Uterus (tissue), 4 donors: ENCODE data around the gene DENND5B. TPM values are rescaled to one million over a fixed set of nuclear protein-coding genes. Genes with fewer than 3 reads are reported as not detected.

Experiments used
- DNase-seq, 2 donors: peaks; one replicate each; pipeline ENCODE4 v3.0.0-alpha.2; 2019 to 2020
- H3K27ac ChIP-seq, 2 donors: fragments of 200-600 bp; sonication (generic); 1 replicate in 1 of 2; 2 replicates in 1 of 2; pipeline ENCODE4 v1.5.1; 2016 to 2018
- H3K27me3 ChIP-seq, 2 donors: fragments of 200-600 bp; sonication (generic); one replicate each; pipeline ENCODE4 v1.5.1; 2018 to 2019; ENCODE audit warnings: control low read depth in 1 of 2
- H3K36me3 ChIP-seq, 2 donors: fragments of 200-600 bp; sonication (generic); one replicate each; pipeline ENCODE4 v1.5.1; 2019; ENCODE audit warnings: control low read depth in 1 of 2
- H3K4me1 ChIP-seq, 2 donors: fragments of 200-600 bp; sonication (generic); one replicate each; pipeline ENCODE4 v1.5.1; 2018 to 2019; ENCODE audit warnings: control low read depth in 1 of 2
- H3K4me3 ChIP-seq, 2 donors: fragments of 200-600 bp; sonication (generic); 1 replicate in 1 of 2; 2 replicates in 1 of 2; pipeline ENCODE4 v1.5.1; 2018 to 2019; ENCODE audit warnings: mild to moderate bottlenecking in 1 of 2
- H3K9me3 ChIP-seq, 2 donors: fragments of 200-600 bp; sonication (generic); one replicate each; pipeline ENCODE4 v1.5.1; 2019; ENCODE audit warnings: control low read depth in 1 of 2
- POLR2A ChIP-seq, 2 donors: fragments of 450-650 bp; IDR thresholded peaks; one replicate each; pipeline ENCODE4 v1.6.1; 2016; ENCODE audit warnings: antibody characterized with exemption in 2 of 2, mild to moderate bottlenecking in 1 of 2, moderate library complexity in 1 of 2
- intact Hi-C: fragments of 100-400 bp; cut with DNase I; formaldehyde crosslinking; loops from one replicate; pipeline ENCODE4 v1.15.1; 2023; ENCODE audit warnings: low total_unique reads
- total RNA-seq, 4 donors: library from RNA; depleted of rRNA in 3 of 4; stranded (reverse); fragments of >200 nt in 3 of 4; gene quantifications; one replicate each; pipeline versions ENCODE4 v1.1.0 to v1.2.4, GENCODE V29; 2014 to 2023
- TF ChIP-seq, protein P1 (sequence below), 4 experiments: fragments of 200-600 bp in 2 of 4; fragments of 450-650 bp in 2 of 4; sonication (generic) in 2 of 4; IDR thresholded peaks; one replicate each; pipeline ENCODE4 v1.5.1; 2016 to 2019; ENCODE audit warnings: antibody characterized with exemption in 4 of 4, mild to moderate bottlenecking in 2 of 4, moderate library complexity in 1 of 4
- donor health status: DM: yes; HTN: yes; CAD: no.

Gene DENND5B
- total RNA-seq, 4 donors from 2014 or later: 14.4 to 37.0 (median 26.5) TPM

DNA sequence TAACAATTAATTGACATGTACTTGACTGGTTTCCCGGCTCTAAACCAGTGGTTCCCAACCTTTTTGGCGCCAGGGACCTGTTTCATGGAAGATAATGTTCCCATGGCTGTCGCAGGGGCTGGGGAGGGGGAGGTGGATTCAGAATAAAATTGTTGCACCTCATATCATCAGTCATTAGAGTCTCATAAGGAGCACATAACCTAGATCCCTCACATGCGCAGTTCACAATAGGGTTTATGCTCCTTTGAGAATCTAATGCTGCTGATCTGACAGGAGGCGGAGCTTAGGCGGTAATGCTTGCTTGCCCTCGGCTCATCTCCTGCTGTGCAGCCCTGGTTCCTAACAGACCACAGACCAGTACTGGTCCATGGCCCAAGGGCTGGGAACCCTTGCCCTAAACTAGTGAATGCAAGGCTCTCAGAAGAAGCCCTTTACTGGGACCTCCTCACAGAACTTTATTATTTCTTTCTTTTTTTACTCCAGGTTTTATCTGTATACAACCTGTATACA is 178.6 kb downstream of the DENND5B start:
- no peak for TF ChIP-seq POLR2A (IDR thresholded peaks at IDR 0.05)
- TF ChIP-seq, protein P1, sequence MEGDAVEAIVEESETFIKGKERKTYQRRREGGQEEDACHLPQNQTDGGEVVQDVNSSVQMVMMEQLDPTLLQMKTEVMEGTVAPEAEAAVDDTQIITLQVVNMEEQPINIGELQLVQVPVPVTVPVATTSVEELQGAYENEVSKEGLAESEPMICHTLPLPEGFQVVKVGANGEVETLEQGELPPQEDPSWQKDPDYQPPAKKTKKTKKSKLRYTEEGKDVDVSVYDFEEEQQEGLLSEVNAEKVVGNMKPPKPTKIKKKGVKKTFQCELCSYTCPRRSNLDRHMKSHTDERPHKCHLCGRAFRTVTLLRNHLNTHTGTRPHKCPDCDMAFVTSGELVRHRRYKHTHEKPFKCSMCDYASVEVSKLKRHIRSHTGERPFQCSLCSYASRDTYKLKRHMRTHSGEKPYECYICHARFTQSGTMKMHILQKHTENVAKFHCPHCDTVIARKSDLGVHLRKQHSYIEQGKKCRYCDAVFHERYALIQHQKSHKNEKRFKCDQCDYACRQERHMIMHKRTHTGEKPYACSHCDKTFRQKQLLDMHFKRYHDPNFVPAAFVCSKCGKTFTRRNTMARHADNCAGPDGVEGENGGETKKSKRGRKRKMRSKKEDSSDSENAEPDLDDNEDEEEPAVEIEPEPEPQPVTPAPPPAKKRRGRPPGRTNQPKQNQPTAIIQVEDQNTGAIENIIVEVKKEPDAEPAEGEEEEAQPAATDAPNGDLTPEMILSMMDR (IDR thresholded peaks at IDR 0.05): no peak
- DNase-seq: no peak
- Histone ChIP-seq H3K4me1 (no peaks in the 10 kb centered on the region), H3K4me3 (no peak overlapping the region), H3K27ac (no peak overlapping the region), H3K36me3 (no peaks in the 10 kb centered on the region), H3K27me3 (no peaks in the 10 kb centered on the region), H3K9me3 (no peaks in the 10 kb centered on the region)
- intact Hi-C loops: no loop called here

DNA sequence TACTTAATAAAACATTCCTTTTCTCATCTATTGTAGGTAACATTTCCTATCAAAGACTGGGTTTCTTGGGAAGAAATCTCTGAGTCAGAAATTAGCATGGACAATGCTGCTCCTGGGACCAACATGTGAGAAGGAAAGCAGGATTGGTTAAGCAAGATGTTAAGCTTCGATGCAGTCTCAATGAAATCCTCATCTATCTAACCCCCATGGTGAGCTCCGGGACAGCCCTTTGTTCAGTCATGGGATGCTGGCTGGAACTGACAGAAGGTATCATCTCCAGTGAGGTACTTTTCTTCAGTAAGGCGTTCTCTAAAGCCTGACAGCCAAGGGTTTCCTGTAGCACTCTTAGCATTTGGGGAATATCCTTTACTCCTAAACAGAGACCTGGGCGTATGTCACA is 182.2 kb downstream of the DENND5B start:
- no peak for TF ChIP-seq POLR2A (IDR thresholded peaks at IDR 0.05)
- TF ChIP-seq, protein P1 (IDR thresholded peaks at IDR 0.05): no peak
- DNase-seq: no peak
- no peaks in the 10 kb centered on the region for H3K36me3 ChIP-seq
- no peak overlapping the region for H3K27ac ChIP-seq
- intact Hi-C loops: no loop called here
- no peak overlapping the region for H3K4me3 ChIP-seq
- no peaks in the 10 kb centered on the region for H3K9me3 ChIP-seq
- no peaks in the 10 kb centered on the region for H3K4me1 ChIP-seq
- no peaks in the 10 kb centered on the region for H3K27me3 ChIP-seq

DNA sequence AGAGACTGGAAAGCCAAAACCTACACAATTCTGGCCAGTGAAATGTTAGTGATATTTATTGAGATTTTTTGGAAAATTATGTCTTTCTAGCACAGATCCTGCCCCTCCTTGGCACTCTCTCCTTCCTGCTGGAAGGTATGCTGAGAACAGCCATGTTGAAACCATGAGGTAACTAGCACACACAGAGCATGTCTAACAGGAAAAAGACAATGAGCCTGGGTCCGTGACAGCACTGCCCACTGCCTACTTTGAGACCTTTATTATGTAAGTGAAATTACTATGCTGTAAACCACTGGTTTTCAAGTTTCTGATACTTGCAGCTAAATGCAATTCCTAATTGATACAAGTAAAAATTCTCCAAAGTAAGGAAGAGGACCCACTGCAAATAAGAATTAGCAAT is 183.4 kb downstream of the DENND5B start:
- Histone ChIP-seq H3K27ac (no peak overlapping the region), H3K4me3 (no peak overlapping the region), H3K27me3 (no peaks in the 10 kb centered on the region), H3K4me1 (no peaks in the 10 kb centered on the region), H3K9me3 (no peaks in the 10 kb centered on the region), H3K36me3 (no peaks in the 10 kb centered on the region)
- no peak for DNase-seq
- intact Hi-C loops: no loop called here
- TF ChIP-seq, protein P1 (IDR thresholded peaks at IDR 0.05): no peak
- TF ChIP-seq POLR2A (IDR thresholded peaks at IDR 0.05): no peak

DNA sequence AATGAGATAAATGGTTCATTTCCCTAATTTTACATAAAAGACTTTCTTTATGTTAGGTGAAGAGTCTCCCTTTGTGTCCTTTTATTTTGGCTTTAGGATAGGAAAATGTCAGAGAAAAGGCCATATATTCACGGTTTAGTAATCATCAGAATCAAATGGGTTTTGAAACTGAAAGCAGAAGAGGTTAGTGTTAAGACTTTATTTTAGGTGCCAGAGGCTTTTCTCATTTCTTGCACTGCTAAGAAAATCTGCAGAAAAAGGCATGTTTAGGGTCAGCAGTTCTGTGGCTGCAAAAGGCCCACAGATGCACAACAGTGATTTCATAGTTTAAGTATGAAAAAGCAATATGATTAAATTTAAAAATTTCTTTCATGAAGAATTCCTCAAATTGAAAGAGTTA is 184.6 kb downstream of the DENND5B start:
- Histone ChIP-seq H3K27me3 (no peaks in the 10 kb centered on the region), H3K4me1 (no peaks in the 10 kb centered on the region), H3K9me3 (no peaks in the 10 kb centered on the region), H3K36me3 (no peaks in the 10 kb centered on the region), H3K27ac (no peak overlapping the region), H3K4me3 (no peak overlapping the region)
- DNase-seq: no peak
- intact Hi-C loops: no loop called here
- TF ChIP-seq POLR2A (IDR thresholded peaks at IDR 0.05): no peak
- TF ChIP-seq, protein P1 (IDR thresholded peaks at IDR 0.05): no peak

DNA sequence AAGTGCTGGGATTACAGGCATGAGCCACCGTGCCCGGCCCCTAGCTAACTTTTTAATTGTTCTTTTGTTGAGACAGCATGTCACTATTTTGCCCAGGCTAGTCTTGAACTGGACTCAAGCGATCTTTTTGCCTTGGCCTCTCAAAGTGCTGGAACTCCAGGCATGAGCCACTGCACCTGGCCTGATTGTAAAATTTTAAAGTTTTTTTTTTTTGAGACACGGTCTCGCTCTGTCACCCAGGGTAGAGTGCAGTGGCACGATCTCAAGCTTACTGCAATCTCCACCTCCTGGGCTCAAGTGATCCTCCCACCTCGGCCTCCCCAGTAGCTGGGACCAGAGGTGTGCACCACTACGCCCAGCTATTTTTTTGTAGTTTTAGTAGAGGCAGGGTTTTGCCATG is 185.9 kb downstream of the DENND5B start:
- no peak for TF ChIP-seq POLR2A (IDR thresholded peaks at IDR 0.05)
- TF ChIP-seq, protein P1 (IDR thresholded peaks at IDR 0.05): no peak
- no peaks in the 10 kb centered on the region for H3K36me3 ChIP-seq
- intact Hi-C loops: no loop called here

More for the DNA sequence above, 185.9 kb downstream of the DENND5B start:
- Histone ChIP-seq H3K4me3 (no peak overlapping the region), H3K9me3 (no peaks in the 10 kb centered on the region), H3K27ac (no peak overlapping the region), H3K4me1 (no peaks in the 10 kb centered on the region), H3K27me3 (no peaks in the 10 kb centered on the region)
- no peak for DNase-seq
